ENCODE measurements around the gene MAML2.

Gene MAML2

DNA sequence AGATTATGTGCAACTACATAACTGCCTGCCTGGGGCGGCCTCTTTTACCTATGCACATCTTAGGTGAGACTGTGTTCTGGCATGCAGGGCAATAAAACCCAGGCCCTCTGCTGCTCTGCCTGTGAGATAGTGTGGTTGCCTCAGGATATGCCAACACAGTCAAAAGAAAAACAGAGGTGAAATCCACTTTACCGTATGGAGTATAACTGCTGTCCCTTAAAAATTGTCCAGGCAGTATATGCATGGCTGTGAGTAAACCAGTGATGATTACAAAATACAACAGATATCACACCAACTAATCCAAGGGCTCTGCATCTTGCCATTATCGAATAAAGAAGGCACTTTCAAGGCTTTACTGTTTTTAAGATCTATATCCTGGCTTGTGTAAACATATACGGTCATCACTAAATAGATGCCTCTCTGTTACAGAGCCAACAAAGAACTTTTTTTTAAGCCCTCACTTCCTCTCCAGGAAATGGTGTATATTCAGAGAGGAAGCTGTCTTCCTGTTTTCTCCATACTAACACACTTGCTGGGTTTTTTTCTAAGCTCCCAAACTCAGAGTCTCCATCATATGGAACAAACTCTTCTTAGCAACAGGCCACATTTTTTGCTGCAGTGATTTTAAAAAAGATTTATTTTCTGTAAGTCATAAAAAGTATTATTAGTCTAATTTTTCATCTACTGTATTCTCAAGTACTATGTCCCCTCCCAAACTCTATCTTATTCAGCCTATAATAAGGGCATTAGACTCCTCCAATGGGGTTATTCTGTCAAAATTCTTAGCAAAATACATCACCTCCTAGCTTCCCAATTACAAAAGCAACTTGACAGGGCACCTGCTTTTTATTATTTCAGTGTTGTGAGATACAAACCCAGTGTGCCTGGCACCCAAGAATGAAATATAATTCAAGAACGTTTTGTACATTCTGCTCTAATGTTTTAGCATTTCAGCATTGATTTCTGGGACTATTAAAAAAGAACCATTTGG, 135.2 kb downstream of the MAML2 start:
- no peak for DNase-seq (ENCODE audit: low spot score)

DNA sequence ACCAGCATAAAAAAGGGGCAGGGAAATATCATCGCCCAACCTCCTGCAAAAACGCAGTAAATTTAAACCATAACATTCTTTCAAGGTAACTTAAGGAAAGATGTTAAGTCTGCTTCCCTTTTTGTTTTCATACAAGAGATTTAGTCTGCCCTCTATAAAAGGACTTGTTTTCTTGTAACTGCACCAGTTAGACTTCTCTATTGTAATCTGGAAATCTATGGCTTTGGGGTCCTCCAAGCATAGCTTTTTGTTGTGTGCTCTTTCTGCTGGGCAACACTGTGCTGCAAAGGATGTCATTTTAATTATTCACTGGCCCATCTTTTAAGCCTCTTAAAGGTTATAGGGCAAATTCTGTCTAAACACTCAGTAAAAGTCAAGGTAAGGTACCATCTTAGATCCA, 136.0 kb downstream of the MAML2 start:
- DNase-seq (ENCODE audit: low spot score): no peak

DNA sequence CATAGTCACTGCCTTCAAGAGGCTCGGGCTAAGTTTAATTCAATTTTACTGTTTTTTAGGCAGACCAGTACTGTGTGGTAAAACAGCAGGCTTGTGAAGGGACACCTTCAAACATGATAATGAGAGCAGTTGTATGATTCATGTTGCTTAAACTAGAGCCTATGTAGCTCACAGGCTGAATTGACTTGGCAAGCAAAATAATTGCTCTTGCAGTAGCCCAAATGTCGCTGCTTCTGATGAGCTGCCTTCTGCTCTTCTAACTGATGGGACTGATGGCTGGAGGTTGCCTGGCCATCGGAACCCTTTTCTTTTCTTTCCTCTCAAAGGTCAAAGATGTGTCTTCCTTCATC, 137.6 kb downstream of the MAML2 start:
- no peak for DNase-seq (ENCODE audit: low spot score)

DNA sequence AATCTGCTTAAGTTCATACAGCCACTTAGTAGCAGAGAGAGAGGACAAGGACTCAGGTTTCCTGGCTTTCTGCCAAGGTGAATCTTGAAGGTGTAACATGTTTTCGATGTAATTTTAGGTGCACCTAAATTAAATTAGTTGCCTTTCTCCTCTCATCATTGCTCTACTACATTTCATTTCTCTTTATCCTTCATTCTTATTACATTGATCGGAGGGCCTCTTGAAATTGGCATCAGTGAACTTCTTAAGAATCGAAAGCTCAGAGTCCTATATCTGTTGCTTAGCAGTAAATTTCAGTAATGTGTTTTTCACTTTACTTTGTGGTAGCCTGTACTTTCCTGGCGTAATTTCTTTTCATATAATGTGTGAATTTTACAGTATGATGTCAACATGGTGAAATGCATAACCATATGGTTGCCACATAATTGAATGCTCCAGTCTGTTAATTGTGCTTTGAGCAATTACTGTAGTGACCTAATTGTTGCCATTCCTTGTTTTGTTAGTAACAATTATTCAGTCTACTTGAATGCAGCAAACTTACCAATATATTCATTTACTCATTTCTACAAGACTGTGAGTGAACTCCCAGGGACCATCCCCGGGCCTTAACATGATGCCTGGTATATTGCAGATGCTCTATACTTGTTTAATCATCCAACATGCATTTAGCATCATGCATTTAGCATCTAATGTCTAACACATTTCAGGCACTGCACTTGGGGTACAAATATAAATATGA, 138.1 kb downstream of the MAML2 start:
- DNase-seq (ENCODE audit: low spot score): no peak

DNA sequence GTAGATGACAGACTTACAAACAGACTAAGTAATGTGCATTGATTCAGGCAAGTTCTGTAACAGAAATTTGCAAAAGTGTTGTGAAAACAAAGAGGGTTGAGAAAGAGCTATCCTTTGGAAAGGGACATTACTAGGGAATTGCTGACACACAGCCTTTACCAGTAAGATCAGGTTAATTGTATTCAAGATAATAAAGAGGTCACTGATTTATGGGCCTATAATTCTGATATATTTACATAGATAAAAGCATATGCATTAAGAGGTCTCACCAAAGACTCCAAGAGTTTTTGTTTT, 138.7 kb downstream of the MAML2 start:
- no peak for DNase-seq (ENCODE audit: low spot score)

DNA sequence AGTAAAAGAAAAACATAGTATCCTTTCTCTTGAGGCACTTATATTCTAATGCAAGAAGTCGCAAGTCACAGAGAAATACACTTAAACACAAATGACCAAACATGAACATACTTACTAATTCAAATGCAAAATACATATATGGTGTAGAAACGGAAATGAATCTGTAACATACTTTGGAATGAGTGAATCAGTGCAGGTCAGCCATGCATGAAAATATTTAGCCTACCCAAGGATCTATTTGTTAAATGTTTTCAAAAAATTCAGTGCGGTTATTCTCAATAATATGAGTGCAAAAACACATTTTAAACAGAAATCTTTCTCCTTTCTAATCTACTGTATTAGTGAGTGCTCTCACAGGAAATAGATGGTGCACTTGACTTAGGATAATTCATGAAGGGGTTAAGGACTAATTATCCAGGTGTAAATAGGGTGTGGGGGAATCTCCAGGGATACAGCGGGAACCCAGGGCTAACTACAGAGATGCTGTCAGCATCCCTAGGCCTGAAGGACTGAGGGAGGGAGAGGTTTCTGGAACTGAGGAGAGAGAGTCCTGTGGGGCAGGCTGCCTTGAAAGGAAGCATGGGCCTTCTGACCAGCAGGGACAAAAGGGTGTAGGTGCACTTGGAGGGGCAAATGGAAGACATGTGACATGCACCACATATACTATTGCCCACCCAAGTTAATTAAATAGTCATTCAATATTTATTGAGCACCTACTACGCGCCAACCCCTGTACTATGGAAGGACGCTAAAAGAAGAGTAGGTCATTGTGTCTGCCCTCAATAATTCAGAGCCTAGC, 139.2 kb downstream of the MAML2 start:
- no peak for DNase-seq (ENCODE audit: low spot score)

DNA sequence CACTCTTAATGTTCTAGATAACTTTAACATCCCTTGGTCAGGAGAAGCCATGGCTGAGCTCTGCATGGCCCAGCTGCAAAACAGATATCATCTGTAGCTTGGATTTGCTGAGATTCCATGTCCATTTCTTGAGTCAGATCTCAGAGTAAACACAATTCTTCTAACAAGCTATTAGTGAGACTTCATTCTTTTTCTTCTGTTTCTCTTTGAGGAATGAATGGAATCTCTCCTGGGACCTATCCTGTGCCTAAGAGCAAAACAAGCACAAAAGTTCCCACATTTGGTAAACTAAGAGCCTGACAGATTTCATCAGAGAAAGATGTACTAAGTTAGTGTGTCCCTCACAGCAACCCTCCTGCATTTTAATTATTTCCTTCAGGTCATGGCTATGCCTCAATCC, 142.8 kb downstream of the MAML2 start:
- no peak for DNase-seq (ENCODE audit: low spot score)

DNA sequence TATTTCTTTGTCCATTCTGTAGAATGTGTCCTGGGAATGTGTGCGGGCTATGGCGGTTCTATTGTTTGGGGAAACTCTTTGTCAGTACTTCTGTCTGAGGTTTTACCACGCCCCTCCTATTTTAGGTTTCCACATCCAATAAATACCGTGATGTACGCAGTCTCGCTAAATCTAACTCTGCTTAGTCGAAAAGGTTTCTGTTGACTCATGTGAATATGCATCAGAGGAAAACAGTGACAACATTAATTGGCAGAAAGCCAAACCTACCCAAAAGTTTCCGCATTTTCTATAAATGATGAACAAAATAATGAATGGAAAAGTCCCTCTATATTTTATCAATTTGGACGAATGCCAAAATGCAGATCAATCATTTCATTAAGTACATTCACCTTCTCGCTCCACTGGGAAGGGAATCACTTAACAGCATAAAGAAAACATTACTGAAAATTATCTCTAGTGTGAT, 143.4 kb downstream of the MAML2 start:
- no peak for DNase-seq (ENCODE audit: low spot score)

DNA sequence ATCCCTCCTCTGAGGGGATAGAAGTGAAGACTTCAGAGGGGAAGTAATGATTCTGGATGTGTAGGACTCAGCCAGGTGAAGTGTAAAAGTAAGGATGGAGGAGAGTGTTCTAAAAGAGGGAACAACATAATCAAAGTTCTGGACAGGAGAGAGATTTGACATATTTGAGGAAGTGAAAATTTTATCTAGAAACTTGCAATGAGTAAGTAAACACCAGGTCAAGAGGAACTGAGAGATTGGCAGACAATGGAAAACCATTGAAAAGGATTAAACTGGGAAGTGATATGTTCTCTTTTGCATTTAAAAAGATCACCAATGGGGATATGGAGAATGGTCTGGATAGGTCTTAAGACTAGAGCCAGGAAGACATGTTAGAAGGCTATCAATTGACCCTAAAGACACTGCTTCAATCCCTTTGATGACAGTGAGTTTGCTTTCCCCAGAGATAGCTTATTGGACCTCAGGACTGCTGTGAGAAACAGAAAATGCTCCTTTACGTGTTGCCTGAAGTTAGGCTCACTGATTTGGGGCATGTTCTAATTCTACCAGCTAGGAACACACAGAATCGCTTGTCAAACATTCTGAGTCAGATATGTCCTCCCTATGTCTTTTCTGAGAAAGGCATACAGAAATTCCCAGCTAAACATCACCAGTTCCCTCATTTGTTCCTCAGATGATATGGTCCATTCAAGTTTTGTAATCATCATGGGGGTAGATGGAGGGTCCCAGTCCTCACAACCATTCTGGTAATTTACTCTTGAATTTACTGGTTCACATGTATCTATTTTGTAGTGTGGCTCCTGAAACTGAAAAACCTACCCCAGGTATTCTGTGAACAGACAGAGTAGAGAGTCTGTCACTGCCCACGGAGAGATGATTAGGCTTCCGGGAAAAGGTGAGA, 144.9 kb downstream of the MAML2 start:
- no peak for DNase-seq (ENCODE audit: low spot score)

DNA sequence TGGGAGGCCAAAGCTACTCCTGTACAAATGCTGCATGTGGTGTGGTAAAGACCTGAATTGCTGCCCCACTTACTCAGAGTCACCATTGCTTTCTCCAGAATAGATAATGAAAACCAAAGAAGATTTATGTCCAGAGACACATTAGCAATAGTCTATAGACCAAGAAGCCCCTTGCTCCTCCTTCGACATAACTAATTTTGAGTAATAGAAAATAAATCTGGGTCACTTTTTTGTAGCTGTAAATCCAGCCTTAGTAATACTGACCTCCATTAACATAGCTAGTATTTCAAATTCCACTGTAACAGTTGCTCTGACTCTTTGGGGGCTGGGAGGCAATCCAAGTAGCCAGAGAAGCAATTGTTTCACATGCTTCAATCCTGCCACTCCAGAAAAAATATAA, 145.9 kb downstream of the MAML2 start:
- DNase-seq (ENCODE audit: low spot score): no peak

DNA sequence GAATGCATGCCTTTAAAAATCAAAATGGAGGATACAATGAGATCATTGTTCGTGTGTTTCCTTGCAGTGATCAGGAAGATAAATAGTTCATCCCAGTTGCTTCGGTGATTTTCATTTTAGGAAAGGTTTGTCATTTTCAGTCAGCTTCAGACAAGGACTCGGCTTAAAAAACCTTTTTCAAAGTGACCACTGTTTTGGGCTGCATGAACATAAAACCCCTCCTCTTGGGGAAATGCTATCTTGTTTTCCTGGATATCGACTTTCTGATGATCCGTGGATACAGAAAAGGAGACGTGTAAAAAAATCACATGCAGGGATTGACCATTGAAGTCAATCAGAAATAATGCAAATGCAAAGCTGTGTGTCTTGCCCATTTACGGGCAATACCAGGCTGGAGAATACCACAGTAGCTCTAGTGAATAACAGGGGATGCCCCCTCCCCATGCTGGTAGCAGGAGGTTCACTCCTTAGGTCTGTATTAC, 146.8 kb downstream of the MAML2 start:
- DNase-seq (ENCODE audit: low spot score): no peak

DNA sequence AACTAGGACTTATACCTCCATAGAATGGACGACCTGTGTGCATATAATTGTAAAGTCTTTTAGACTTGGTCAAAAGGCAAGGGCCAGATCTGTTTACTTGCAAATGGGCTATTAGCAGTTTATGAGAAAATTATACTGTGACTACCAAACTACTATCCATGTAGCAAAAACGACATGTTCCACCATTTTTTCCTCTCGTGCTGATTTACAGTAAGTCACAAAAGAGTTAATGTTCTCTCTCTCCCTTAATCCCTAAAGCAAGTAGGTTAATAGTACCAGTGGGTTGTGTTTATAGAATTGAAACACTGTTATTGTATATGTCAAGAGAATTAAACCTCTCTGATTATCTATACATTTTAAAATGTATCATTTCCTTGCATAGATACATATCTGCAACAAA, 147.3 kb downstream of the MAML2 start:
- no peak for DNase-seq (ENCODE audit: low spot score)

DNA sequence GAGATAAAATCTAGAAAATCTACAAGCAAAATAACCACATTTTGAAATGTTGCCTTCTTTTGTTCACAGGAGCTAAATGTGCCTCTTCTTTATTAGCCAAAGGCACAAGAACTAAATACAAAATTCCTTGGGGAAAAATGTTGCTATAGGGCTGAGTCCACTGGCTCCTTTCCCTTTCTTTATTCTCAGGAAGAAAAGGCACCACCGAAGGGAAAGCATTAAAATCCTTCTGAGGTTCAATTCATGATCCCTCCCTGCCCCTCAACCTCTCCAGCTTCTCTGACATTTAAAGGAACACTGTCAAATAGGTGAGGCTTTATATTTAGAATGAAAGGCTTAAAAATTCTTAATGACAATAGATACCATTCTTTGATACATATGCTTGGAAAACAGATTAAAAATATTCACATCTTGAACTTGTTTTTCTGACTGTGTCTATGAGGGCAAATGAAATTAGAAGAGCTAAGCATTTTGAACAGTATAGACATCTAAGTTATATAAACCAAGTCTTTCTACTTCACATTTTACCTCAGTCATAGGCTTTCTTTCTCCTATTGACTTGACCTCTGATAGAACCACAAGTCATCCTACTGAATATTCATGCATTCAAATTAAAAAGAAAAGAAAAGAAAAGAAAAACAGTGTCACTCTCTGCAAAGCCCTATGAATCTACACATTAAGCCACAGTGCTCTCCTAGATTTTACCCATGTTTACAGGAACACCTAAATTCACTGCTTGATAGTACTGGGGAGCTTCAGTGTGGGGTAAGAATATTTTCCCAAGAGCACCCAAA, 148.2 kb downstream of the MAML2 start:
- DNase-seq (ENCODE audit: low spot score): no peak

DNA sequence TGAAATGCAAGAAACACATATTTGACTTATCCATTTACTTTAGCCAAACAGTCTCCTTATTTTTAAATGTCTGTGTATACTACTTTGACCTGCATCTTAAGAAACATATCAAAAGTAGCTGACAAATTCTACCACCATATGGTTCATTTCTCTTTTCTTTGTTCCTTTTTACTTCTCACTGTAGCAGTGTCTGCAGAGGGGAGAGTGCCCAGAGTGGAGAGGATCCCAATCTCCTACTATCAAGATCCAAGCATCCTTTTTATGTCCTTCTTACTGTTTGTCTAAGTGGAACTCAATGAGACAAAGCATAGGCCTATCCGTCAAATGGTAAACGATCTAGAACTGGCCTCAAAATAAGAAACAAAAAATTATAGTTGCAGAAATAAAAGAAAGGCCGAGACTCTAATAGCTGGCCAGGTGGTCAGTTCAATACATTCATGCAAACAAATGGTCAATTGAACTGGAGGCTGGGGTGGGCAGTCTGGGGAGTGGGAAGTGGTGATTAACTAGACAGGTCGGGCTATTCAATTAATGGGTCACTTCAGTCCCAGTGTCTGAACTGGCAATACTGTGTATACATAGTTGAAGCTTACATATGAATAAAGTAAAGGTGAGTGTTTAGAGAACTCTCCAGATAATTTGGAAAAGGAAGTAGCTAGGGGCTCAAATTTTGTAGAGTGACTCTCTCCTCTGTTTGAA, 149.1 kb downstream of the MAML2 start:
- DNase-seq (ENCODE audit: low spot score): no peak

DNA sequence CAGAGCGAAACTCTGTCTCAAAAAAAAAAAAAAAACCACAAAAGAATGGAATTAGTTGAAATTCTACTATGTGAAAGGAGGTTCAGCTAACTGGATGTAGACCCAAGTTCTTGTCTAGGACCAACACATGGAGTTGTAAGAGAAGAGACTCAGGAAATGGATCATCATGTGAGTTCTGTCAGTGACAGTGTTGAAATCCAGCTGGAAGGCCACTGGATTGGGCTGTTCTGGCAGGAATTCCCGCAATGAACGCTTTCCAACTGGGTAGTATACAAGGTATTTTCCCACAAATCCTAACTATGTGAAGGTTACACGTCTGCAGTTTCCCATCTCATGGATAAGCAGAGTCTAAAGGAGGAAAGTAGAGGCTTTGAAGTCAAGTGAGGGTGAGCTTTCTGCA, 151.2 kb downstream of the MAML2 start:
- no peak for DNase-seq (ENCODE audit: low spot score)

DNA sequence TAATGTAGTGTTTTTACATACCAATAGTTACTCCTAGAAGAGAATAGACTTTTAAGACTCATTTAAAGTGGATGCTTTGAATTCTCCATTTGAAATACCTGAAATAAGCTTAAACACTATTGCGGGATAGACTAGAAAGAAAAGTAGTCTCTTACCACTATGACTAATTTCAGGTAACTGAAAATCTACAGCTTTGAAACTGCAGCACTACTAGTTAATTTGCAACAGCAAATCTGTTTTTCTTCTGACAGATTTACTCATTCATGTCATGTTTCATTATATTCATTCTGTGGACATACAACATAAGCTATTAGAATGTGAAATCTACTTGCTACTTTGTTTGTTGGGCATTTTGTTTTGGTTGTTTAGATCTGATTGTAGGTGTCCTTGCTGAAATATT, 153.6 kb downstream of the MAML2 start:
- DNase-seq (ENCODE audit: low spot score): no peak

DNA sequence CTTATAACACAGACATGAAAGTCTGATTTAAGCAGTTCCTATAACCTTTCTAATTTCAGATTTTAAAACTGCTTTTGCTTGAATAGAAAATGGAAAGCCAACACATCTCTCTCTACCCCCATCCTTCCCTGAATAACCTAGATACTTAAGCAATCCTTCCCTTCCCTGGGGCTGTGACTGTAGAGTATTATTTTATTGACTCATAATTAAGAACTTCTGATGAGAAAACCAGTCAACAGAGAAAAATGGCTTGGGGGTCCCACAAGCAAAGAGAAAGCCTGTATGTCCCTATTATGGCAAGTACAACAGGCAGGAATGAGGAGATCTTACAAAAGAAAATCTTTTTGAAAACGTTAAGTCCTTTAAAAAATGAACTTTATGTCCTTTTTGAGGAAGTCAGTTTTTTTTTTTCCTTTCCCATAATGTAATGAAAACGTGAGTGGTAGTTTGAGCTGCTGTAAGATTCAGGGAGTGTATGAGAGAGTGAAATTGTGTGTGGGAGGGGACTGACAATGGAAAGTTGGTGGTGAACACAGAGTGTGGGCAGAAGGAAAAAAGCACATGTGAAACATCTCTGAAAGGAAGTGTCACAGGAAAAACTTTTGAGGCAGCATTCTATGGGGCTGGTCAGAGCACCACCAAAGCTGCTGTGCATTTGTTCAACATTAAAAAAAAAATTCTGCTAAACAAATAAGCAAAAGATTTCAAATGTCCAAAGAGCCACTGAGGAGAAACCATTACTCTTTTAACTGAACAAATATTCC, 154.6 kb downstream of the MAML2 start:
- no peak for DNase-seq (ENCODE audit: low spot score)

DNA sequence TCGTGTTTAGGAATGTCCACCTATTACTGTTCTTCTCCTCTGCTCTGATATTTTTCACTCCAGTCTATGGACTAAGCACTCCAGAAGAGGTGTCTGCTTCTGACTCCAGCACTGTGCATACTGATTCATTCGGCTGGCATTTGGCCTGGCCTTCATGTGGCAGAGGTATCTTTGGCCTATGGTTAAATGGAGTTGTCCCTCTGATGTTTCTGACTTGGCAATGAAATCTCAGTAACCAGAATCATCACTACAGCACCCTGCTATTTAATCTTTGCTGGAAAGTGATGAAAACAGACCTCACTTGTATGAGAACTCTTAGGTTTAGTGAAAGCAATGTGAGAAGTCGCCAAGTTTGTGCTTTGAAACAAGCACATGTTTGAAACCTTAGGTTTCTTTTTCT, 155.2 kb downstream of the MAML2 start:
- DNase-seq (ENCODE audit: low spot score): no peak

DNA sequence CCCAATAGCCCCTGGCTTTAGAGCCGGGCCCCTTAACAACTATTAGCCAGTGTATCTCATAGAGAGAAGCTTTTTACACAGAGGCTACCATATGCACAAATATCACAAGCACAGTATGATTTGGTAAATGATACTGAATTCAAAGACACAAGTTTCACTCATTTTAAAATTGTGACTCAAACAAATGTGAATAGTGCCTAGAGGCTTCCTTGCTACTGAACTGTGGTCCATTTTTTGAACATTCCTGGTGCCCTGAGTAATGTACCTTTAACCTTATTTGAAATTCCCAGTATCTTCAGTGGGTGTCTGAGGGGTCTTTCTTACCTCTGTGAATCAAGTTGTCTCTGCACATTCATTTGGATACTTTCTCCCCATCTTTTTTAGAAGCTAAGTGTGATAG, 156.2 kb downstream of the MAML2 start:
- no peak for DNase-seq (ENCODE audit: low spot score)

Measured in RKO (cell line).